ENCODE results near the gene LIN9.
"Not testable (repeated sequence)": the region's sequence is repeated elsewhere in the genome, so short reads cannot be mapped to it uniquely, and the experiment has no call there.

Gene LIN9

GRCh38 chr1:226276077-226276682 lies 32.8 kb downstream of the LIN9 start:
- H3K9me2 ChIP-seq (replicated peaks; ENCODE audit: insufficient read depth, low read length) = no peaks in the 10 kb centered on the region
- H3K36me3 ChIP-seq (ENCODE audit: low read length) = peaks cover 26% of the 10 kb centered on the region; the same call in 1 of the 2 replicates
- H3K9me3 ChIP-seq (ENCODE audit: insufficient read depth, low read length) = no peaks in the 10 kb centered on the region
- no peak overlapping the region for H3K4me2 ChIP-seq (ENCODE audit: low read depth, low read length, poor library complexity, severe bottlenecking)
- H3K27me3 ChIP-seq (ENCODE audit: low read length) = no peaks in the 10 kb centered on the region
- no peaks in the 10 kb centered on the region for H4K20me1 ChIP-seq (ENCODE audit: low read depth, low read length)
- no peak overlapping the region for H3K4me3 ChIP-seq (ENCODE audit: insufficient read depth, low read length, poor library complexity, severe bottlenecking)
- H3K79me2 ChIP-seq (ENCODE audit: insufficient read depth, low read length) = no peaks in the 10 kb centered on the region; the same call in 1 of the 2 replicates
- H3K9ac ChIP-seq (ENCODE audit: low read length) = no peak overlapping the region
- H3F3A ChIP-seq (ENCODE audit: insufficient read depth) = peaks cover 8% of the 10 kb centered on the region
- TF ChIP-seq CTCF (IDR thresholded peaks at IDR 0.05; ENCODE audit: insufficient read depth, low read length, poor library complexity, severe bottlenecking) = no peak
- no peak for TF ChIP-seq EZH2phosphoT487 (conservative IDR thresholded peaks at IDR 0.05; ENCODE audit: low read length)
- H2AFZ ChIP-seq (ENCODE audit: low read depth, low read length, severe bottlenecking) = no peak overlapping the region
- no peak overlapping the region for H3K27ac ChIP-seq (ENCODE audit: low read depth, low read length)

- Histone ChIP-seq H4K20me1 (ENCODE audit: low read depth, low read length) (no peaks in the 10 kb centered on the region), H3K36me3 (ENCODE audit: low read length) (peaks cover 26% of the 10 kb centered on the region; the same call in 1 of the 2 replicates), H2AFZ (ENCODE audit: low read depth, low read length, severe bottlenecking) (no peak overlapping the region), H3K9me2 (replicated peaks; ENCODE audit: insufficient read depth, low read length) (no peaks in the 10 kb centered on the region), H3K4me3 (ENCODE audit: insufficient read depth, low read length, poor library complexity, severe bottlenecking) (no peak overlapping the region), H3K9ac (ENCODE audit: low read length) (no peak overlapping the region), H3K79me2 (ENCODE audit: insufficient read depth, low read length) (no peaks in the 10 kb centered on the region; the same call in 1 of the 2 replicates), H3K27me3 (ENCODE audit: low read length) (no peaks in the 10 kb centered on the region), H3K4me2 (ENCODE audit: low read depth, low read length, poor library complexity, severe bottlenecking) (no peak overlapping the region), H3K27ac (ENCODE audit: low read depth, low read length) (no peak overlapping the region), H3F3A (ENCODE audit: insufficient read depth) (peaks cover 11% of the 10 kb centered on the region), H3K9me3 (ENCODE audit: insufficient read depth, low read length) (no peaks in the 10 kb centered on the region)
- TF ChIP-seq CTCF (IDR thresholded peaks at IDR 0.05; ENCODE audit: insufficient read depth, low read length, poor library complexity, severe bottlenecking) (no peak), EZH2phosphoT487 (conservative IDR thresholded peaks at IDR 0.05; ENCODE audit: low read length) (no peak)
Measured at GRCh38 chr1:226274138-226274537, 34.8 kb downstream of the LIN9 start.

- not testable (repeated sequence) for H3K27ac ChIP-seq (ENCODE audit: low read depth, low read length); H3K9ac ChIP-seq (ENCODE audit: low read length); H3K4me2 ChIP-seq (ENCODE audit: low read depth, low read length, poor library complexity, severe bottlenecking); H2AFZ ChIP-seq (ENCODE audit: low read depth, low read length, severe bottlenecking); H3K27me3 ChIP-seq (ENCODE audit: low read length); H3K79me2 ChIP-seq (ENCODE audit: insufficient read depth, low read length); H3K4me3 ChIP-seq (ENCODE audit: insufficient read depth, low read length, poor library complexity, severe bottlenecking); H4K20me1 ChIP-seq (ENCODE audit: low read depth, low read length); H3K9me3 ChIP-seq (ENCODE audit: insufficient read depth, low read length); H3K9me2 ChIP-seq (replicated peaks; ENCODE audit: insufficient read depth, low read length)
- peaks cover 33% of the 10 kb centered on the region for H3K36me3 ChIP-seq (ENCODE audit: low read length)
- H3F3A ChIP-seq (ENCODE audit: insufficient read depth) = peaks cover 11% of the 10 kb centered on the region
Measured at GRCh38 chr1:226272233-226272902, 36.6 kb downstream of the LIN9 start.

Measured in SU-DHL-6 (cell line).